Left kidney (tissue), 2 donors: Measurements from ENCODE around the gene SRP68. TPM values are rescaled to one million over a fixed set of nuclear protein-coding genes. Genes with fewer than 3 reads are reported as not detected.
"Not testable (repeated sequence)": the region's sequence is repeated elsewhere in the genome, so short reads cannot be mapped to it uniquely, and the experiment has no call there.

Source experiments
- DNase-seq: peaks from one replicate; pipeline ENCODE4 v3.0.0-alpha.2; 2013
- polyA plus RNA-seq: library from polyadenylated mRNA; unstranded; fragments of 120-200 nt; gene quantifications from one replicate; pipeline ENCODE4 v1.2.1, GENCODE V29; 2013; ENCODE audit not compliant: insufficient read length

SRP68 gene
- polyA plus RNA-seq, 1 donor = 105 TPM

DNA sequence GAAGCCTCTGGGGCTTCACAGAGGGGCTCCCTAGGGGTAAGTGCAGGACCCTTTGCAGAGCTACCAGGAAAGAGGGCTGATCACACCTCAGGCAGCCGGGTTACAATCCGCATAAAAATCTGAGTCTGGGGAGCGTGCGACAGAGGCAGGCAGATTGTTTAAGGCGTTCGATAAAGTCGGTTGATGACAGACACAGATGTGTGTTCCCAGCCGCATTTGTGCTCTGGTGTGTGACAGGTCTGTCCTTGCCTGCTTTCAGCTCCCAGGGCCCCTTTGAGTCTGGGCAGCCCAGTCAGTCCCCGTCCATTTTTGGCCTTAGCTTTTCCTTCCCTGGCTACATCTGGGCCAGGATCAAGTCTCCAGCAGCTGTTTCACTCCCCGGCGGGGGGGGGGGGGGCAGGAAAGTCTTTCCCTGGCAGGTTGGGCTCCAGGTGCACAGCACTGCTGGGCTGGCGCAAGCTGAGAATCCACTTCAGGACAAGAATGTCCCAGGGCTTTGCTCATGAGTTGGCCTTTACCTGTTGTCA is 5.3 kb upstream of the SRP68 start:
- no peak for DNase-seq

DNA sequence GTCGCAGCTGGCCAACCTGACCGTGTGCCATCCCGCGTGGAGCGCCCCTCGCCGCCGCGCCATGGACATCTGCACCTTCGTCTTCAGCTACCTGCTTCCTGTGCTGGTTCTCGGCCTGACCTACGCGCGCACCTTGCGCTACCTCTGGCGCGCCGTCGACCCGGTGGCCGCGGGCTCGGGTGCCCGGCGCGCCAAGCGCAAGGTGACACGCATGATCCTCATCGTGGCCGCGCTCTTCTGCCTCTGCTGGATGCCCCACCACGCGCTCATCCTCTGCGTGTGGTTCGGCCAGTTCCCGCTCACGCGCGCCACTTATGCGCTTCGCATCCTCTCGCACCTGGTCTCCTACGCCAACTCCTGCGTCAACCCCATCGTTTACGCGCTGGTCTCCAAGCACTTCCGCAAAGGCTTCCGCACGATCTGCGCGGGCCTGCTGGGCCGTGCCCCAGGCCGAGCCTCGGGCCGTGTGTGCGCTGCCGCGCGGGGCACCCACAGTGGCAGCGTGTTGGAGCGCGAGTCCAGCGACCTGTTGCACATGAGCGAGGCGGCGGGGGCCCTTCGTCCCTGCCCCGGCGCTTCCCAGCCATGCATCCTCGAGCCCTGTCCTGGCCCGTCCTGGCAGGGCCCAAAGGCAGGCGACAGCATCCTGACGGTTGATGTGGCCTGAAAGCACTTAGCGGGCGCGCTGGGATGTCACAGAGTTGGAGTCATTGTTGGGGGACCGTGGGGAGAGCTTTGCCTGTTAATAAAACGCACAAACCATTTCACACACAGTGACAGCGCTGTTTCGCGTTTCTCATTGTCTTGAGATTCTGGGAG is 4.7 kb upstream of the SRP68 start:
- no peak for DNase-seq

DNA sequence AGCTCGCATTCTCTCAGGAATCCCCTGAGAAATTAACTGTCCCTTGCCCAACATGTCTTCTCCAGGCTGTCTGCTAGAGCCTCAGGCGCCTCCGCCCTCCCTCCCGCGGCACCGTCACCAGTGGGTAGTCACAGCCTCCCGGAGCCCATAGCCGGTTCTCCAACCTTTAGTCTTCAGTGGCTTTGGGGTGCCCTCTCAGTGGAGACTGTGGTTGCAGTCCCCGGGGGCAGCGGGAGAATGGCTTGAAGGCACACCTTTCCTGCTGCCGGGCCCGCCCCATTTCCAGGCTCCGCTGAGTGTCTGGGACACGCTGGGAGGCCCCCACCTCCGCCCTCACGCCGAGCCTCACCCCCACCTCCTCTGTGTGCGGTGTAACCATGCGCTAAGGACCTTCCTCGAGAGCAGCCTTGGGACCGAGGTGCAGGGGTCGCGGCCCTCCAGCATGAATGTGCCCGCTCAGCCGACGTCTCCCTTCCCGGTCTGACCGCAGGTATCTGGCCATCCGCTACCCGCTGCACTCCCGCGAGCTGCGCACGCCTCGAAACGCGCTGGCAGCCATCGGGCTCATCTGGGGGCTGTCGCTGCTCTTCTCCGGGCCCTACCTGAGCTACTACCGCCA is 3.9 kb upstream of the SRP68 start:
- DNase-seq = no peak

DNA sequence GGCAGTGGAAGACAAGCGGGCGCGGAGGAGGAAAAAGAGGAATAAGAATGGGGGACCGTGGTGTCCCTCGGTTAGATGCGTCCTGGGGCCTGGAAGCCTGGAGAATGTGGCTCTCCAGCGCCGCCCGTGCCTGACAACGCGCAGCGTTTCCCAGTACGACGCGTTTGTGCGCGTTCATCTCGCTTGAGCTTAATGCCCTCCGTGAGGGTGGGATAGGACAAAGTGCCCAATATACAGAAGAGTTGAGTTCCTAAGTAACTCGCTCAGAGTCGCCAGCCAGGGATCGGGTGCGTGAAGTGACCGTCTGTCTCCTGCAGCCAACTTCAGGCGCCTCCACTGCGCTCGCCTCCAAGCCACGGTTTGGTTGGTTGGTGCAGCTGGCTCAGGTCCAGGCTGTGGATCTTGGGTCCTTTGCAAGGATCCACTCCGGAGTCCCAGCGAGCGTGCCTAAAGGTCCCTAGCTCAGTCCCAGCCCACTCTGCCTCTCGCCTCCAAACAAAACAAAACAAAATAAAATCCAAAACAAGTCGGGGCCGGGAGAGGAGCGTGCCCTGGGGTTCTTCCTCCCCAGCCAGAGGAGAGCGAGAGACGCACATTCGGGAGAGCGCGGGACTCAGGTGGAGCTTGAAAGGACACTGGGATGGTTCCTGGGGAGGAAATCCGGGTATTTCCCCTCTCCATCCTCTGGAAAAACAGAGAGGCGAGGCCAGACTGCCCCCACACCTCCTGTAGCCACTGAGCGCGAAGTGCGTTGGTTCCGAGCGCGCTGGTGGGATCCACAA is 3.2 kb upstream of the SRP68 start:
- DNase-seq = no peak

DNA sequence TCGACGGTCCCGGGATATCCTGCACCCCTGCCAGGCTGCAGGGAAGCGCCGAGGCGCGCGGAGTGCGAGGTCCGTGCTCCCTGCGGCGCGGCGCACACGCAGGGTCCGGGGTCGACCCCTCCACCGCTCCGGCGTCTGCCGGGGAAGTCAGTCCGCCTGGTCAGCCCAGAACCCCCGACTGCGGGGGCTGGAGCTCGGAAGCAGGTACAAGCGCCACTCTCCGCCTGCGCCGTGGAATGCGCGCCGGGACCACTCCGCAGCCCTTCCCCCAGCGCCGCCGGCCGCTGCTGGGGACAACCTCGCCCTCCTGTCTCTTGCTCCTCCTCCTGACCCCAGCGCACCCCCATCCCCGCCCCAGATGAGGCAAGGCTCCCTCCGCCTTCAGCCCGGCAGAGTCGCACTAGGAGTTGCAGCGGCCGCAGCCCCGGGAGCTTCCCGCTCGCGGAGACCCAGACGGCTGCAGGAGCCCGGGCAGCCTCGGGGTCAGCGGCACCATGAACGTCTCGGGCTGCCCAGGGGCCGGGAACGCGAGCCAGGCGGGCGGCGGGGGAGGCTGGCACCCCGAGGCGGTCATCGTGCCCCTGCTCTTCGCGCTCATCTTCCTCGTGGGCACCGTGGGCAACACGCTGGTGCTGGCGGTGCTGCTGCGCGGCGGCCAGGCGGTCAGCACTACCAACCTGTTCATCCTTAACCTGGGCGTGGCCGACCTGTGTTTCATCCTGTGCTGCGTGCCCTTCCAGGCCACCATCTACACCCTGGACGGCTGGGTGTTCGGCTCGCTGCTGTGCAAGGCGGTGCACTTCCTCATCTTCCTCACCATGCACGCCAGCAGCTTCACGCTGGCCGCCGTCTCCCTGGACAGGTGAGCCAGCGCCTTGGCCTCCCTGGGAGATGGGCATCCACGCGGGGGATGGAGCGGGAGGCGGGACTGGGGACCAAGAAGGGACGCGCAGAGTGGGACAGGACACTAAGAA is 2.4 kb upstream of the SRP68 start, which contains the start of gene GALR2:
Gene GALR2 (plus strand): TSS at position 392 of the 974 bp plus-strand sequence. CDS start 103 bp downstream, at position 495.
- no peak for DNase-seq

DNA sequence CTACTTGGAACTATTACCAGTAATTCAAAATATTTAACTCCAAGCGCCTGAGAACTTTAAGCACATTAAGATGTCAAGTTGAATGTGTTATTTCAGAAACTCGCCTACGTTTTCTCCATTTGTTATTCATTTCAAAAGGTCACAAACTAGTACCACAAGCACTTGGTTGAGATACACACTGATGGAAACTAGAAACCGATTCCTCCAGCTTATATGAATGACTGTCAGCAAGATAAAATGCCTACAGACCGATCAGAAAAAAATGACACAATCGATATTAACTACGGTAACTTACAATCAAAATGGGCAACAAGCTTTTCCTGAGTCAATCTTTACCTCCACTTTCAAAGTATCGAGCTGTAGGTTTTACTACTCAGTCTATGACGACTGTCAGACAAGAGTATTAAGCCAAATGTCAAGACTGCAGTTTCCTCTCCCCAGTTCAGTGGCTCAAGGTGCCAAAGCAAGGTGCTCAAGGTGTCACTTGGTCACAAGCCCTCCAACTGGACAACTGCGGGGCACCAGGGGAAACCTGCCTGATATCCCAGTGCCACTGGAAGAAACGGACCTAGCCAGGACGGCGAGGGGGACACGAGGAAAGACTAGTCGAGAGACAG is 678 bp downstream of the SRP68 start:
- no peak for DNase-seq

DNA sequence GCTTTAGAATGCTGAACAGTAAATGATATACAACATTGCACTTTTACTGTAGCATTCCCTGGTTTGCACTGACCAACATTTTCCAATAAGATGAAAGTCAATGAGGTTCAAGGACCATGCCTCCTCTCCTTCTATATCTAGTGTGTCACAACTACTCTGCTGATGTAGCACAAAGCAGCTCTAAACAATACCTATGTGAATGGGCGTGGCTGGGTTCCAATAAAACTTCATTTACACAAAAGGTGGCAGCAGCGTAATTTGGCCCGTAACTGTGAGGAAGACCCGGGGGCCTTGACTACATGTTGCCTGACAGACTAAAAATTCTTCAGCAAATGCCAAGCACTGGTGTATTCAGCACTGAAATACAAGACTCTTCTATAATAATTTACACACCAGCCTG is 6.5 kb downstream of the SRP68 start:
- DNase-seq = no peak

DNA sequence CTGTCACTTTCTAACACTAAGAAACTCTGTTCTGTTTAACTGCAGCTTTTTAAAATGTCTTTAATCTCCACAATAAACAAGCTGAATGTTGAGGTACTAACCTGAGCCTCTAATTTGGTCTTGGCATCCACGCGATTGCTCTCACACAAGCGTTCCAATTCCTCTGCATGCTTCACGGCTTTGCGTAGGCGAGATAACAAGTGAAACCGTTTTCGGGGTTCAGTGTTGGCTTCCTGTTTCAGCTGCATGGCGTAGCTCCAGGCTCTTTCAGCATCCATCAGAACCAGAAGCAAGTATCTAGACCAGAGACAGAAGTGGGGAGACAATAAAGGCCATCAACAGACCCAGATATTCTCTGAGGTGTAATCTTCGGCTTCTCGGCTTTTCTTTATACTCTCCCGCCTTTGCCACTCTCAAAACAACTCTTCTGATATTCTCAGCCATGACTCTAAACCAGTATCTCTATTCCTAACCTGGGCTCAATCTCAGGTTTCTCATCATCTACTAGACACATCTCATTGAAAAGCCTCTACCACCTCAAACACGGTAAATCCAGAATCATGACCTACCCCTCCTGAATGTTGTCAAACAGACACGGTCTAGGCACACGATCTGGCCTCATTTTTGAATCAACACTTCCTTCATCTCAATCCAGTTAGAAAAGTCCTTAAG is 8.3 kb downstream of the SRP68 start:
- DNase-seq = no peak

DNA sequence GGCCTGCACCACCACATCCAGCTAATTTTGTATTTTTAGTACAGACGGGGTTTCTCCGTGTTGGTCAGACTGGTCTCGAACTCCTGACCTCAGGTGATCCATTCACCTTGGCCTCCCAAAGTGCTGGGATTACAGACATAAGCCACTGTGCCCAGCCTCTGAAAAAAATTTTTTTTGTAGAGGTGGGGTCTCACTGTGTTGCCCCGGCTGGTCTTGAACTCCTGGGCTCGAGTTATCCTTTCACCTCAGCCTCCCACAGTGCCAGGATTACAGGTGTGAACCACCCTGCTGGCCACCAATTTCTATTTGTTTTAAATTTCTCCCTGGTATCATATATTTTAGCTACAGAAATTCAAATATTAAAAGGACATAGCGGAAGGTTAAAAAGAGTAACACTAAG is 14.1 kb downstream of the SRP68 start:
- not testable (repeated sequence) for DNase-seq

DNA sequence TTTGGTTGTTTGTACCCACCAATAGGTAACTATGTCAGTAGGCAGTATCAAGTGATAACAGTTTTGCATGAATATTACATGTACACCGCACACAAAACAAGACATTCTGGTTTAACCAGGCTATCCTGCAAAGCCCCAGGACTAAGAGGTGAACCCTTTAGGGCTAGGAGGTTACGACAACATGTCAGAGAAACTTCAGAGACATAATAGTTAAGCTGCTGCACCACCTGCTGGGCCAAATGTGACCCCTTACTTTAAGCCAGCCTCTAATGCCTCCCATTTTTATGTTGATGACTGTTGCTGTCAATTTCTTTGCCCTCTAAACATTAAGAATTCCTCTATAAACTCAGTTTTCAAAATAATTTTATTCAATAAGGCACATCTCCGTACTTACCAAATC is 15.4 kb downstream of the SRP68 start:
- DNase-seq = no peak

DNA sequence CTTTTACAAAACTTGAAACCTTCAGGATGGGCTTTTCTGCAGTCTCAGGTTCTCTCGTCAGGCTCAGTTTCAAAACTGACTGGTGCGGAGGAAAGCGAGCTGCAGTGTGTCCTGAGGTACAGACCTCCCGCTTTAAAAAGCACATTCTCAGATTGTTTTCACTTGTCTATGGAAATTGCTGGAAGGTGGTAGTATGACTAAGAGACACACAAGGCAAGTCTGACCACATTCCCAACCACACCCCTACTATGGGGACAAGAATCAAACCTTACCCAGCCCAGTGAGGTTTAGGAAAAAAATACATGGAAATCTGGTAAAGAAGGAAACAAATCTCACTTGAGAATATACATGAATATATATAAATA is 18.2 kb downstream of the SRP68 start:
- no peak for DNase-seq

DNA sequence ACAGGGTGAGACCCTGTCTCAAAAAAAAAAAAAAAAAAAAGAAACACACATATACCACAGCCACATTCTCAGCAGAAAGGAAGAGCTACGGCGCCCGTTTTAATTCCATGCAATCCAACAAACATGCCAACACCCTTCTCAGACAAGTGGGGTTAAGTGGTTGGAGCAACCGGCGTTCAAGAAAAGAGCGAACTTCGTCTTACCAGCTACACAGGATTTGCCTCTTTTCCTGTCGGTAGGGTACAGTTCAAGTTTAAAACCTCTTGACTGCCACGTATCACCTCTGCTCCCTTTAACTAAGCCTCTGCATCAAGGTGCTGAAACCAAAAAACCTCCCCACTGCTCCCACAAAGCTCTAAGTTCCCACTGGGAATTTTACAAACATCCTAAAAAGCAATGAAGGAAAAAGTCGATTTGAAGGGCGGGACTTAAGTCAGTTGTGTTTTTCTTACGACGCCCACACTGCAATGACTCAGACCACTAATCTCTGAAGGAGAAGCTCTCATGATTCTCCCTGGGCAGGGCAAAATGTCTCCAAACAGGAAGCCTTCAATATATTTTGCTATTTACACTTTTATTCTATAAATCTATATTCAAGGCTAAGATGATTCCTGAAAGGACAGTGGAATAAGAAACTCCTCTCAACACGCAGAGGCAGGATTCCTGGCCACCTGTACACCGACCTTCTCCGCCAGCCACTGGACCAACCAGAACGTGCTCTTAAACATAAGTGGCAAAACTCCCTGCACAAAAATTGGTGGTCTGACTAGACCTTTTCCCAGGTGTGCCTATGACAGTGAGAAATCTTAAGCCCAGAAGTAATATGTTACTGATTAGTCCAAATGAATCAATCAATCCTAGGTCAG is 18.8 kb downstream of the SRP68 start:
- DNase-seq = no peak

DNA sequence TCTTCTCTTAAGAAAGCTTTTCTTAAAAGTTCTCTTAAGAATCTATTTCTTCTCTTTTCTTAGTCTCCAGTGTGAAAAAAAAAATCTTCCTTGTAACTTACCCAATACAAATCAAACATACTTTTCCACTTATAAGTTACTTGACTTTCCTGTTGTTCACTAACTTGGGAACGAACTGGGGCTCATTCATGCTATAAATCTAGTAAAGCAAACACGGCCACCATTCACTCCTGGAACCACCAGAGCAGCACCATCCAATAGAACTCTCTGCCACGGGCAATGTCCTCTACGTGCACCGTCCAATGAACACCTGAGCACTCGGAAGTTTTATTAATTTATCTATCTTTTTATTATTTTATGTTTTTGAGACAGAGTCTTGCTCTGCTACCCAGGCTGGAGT is 20.8 kb downstream of the SRP68 start:
- DNase-seq = no peak

DNA sequence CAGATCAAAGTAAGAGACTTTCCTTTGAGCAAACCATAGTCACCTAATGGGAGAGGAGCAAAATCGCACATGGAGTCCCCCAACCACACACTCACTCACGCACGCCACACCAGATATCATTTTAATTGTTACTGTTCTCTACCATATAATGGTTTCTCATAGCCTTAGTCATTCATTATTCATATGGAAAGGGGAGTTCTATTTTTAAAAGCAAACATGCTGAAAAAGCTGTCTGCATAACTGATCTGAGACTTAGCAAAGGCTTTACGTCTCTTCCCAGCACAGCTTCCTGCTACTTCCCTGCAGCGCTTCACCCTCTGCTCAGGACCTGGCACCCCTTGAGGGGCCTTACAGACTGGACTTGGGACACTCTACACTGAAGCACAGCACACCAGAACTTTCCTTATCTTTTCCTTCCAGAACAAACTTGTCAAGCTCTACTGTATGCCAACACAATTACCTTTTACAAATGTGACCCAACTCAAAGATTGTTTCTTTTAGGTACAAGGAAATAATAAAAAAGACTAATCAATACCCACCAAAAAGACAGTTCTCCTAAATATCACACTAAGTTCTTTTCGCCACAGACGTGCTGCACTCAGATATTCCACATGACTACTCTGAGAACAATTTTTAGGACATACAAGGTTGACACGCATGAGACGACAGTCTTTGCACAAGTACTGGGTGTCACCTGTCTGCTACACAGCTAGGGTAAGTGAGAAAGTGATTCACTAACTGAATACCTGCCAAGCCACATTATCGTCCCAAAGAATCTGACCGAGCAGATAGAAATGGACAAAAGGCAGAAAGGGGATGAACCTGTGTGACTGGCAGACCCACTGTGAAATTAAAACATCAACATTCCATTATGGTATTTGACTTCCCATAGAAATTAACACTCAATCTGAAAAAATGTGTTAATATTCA is 21.5 kb downstream of the SRP68 start:
- no peak for DNase-seq

DNA sequence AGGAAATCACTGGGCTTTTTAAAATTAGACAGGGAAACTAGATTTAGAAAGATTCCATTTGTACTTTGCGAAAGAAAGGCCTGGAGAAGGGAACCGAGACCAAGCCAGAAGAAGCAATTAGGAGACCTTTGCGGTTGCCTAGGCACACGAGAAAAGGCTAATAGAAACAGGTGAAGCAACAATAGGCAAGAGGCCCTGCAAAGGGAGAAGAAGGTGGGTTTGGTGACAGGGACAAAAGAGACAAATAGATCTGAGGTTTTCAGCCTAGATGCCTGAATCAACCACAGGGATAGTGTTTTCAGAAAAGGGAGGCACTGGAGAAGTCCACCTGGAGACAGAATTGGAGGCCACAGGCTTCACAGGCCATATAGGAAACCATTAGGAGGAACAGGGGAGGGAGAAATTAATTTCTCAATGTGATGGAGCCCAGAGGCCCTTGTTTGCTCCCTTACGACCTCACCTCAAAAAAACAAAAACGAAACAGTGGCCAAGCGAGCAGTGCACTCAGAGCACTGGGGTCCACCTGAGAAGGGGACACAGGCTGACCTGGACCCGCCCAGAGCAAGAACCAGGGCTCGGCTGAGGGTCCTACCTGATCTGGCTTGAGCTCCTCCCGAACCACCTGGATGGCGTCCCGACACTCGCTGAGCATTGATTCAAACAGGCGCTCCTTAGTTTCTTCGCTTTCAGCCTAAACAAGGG is 22.3 kb downstream of the SRP68 start:
- no peak for DNase-seq

DNA sequence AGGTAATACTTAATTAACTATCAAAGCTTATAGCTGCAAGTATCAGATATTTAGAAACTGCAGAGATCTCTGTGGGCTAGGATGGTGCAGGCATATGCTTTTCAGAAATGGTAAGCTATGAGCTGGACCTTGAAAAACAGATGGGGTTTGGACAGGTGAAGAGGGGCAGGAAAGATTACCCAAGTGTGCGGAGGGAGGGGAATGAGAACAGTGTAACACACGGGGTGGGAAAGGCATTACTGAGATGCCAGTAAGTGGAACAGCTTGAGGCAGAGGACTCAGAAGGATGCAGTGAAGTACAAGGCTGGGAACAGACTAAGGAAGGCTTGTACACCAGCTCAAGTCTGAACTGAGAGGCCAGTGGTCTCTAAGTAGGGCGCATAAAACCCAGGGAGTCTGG is 23.1 kb downstream of the SRP68 start:
- no peak for DNase-seq

DNA sequence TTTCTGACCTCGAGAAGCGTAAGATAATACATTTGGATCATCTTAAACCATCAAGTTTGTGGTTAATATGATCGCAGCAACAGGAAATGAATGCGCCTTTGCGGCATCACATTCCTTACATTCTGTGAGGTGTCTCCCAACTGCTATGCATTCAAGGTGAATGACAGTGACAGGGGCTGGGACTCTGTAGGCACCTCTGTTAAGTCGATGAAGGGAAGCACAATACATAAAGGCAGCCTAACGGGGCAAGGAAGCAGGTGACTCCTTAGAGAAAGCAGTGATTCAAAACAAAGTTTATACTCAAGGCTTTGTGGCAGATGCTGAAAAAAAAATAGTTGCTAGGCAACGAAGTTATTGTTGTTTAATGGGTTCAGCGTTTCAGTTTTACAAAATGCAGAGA is 23.6 kb downstream of the SRP68 start:
- DNase-seq = no peak
